ENCODE results near the gene AGBL4.
"Not testable (repeated sequence)": the region's sequence is repeated elsewhere in the genome, so short reads cannot be mapped to it uniquely, and the experiment has no call there.

The AGBL4 gene

GRCh38 chr1:49416758-49417157 is 607.0 kb downstream of the AGBL4 start:
- no peak for DNase-seq

DNA sequence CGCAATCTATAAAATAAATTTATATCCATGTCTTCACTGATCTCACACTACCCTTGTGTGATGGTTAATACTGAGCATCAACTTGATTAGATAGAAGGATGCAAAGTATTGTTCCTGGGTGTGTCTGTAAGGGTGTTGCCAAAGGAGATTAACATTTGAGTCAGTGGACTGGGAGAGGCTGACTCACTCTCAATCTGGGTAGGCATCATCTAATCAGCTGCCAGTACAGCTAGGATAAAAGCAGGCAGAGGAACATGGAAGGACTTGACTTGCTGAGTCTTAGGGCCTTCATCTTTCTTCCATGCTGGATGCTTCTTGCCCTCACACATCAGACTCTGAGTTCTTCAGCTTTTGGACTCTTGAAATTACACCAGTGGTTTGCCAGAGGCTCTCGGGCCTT is 615.4 kb downstream of the AGBL4 start:
- no peak for DNase-seq

DNA sequence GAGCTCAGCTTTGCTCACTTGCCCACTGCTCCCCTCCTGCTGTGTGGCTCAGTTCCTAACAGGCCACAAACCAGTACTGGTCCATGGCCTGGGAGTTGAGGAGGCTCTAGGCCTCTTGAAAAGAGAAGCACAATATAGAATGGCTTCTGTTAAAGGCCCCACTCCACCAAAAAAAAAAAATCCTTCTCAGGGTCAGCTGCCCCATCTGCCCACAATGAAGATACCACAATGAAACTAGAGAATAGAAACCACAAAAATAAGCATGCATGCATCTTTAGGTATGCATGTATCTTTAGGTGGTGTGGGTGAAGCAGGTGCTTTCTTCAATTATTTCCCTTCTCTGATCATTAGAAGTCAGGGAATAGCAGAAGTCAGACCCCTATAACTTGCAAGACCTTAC is 626.7 kb downstream of the AGBL4 start:
- no peak for DNase-seq

DNA sequence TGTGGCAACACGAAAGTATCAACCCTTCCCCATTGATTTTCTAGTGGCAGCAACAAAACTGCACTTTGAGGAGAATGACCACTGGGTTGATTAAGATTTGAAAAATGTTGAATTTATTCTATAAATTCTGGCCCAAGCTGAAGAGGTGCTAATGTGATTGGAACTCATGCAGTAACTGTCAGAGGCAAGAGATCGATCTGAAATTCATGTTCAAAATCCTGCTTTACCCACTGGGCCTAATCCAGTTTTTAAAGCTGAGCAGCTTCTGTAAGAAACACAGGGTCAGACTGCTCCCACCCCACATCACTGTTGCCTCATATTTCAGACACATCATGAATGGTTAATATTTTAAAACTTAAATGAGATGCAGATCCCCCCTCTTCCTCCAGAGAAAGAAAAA is 629.6 kb downstream of the AGBL4 start:
- no peak for DNase-seq

GRCh38 chr1:49389699-49390098 is 634.1 kb downstream of the AGBL4 start:
- DNase-seq = no peak

DNA sequence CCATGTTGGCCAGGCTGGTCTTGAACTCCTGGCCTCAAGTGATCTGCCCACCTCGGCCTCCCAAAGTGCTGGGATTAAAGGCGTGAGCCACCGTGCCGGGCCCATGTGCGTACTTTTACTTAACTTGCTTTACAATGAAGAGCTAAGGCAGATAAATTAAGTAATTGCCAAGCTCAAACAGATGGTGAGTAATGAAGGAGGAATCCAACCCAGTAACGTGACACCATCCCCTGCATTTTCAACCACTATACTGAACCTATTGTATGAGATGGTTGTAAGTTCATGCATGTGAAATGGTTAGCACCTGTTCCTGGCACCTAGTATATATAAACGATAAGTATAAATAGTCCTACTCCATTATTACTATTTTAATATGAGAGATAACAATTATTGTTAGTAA is 659.1 kb downstream of the AGBL4 start:
- no peak for DNase-seq

GRCh38 chr1:49363628-49364027 is 660.1 kb downstream of the AGBL4 start:
- DNase-seq = no peak

GRCh38 chr1:49358036-49358435 is 665.7 kb downstream of the AGBL4 start:
- no peak for DNase-seq

GRCh38 chr1:49356594-49356993 is 667.2 kb downstream of the AGBL4 start:
- no peak for DNase-seq

DNA sequence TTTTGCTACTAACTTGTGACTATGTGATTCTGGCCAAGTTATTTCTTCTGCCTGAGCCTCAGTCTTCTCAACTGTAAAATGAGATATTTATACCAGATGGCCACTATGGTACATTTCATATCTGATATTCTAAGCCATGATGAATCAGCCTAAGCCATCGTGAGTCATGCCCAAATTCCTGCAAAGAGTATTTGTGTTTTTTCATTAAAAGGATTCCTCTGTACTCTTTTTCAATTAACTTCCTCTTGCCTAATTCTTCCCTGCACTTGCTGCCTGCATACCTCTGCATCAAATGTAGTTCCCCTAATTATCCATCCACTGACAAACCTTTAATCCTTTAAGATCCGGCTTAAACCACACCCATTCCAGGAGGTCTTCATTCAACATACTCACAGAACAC is 672.0 kb downstream of the AGBL4 start:
- DNase-seq = no peak

DNA sequence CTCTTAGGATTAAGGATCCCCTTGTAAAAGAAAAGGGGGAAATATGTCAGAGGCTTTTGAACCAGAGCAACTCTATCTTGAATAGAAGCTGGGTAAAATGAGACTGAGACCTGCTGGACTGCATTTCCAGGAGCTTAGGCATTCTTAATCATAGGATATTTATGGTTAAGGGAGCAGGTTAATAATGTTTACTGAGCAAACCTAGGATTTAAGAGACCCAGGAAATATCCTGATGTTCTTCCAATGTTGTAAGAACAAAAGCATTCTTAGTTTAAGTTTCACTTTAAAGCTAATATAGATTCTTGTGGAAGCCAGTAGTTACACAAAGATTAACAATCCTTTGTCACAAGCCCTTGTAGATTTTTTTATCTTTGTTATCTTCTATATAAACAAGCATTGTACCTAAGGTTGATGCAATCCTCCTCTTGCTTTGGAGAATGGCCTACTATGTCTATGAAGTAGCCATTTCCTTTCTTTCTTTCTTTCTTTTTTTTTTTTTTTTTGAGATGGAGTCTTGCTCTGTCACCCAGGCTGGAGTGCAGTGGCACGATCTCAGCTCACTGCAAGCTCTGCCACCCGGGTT is 676.9 kb downstream of the AGBL4 start:
- no peak for DNase-seq

- DNase-seq = no peak
Measured at GRCh38 chr1:49340576-49340975, 683.2 kb downstream of the AGBL4 start.

DNA sequence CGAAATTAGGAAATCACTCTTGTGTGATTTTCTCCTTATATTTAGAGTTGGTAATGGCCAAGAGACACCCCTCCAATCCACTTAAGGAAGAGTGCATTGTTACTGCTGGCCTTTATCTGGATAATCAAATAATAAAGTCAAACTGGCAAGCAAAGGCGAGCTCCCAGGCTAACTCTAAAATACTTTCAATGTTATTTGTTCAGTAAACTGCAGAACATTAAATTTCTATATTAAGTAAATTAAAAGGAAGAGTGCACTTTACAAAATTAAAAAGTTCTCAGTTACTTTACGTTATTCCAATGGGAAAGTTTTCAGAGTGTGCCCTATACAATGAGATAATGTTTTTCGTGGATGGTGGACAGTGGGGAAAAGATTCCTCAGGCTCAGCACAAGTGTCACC is 684.7 kb downstream of the AGBL4 start:
- DNase-seq = no peak

DNA sequence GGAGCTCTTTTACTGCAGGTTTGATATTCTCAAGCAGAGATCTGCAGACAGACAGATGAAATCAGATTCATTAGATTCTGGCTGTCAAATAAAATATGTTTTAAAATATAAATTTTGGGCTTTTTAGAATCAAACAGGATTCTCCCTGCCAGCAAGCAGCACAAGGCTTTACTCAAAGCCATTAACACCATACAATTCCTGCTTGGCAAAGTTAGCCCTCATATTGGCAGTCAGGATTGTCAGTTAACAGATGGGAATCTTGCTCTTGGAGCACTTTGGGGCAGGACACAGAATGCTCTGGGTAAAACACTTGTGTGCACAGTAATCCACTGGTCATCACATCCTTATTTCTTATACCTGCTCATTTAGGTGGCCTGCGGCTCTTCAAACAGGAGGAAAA is 686.5 kb downstream of the AGBL4 start:
- no peak for DNase-seq

GRCh38 chr1:49333906-49334305 is 689.8 kb downstream of the AGBL4 start:
- no peak for DNase-seq

DNA sequence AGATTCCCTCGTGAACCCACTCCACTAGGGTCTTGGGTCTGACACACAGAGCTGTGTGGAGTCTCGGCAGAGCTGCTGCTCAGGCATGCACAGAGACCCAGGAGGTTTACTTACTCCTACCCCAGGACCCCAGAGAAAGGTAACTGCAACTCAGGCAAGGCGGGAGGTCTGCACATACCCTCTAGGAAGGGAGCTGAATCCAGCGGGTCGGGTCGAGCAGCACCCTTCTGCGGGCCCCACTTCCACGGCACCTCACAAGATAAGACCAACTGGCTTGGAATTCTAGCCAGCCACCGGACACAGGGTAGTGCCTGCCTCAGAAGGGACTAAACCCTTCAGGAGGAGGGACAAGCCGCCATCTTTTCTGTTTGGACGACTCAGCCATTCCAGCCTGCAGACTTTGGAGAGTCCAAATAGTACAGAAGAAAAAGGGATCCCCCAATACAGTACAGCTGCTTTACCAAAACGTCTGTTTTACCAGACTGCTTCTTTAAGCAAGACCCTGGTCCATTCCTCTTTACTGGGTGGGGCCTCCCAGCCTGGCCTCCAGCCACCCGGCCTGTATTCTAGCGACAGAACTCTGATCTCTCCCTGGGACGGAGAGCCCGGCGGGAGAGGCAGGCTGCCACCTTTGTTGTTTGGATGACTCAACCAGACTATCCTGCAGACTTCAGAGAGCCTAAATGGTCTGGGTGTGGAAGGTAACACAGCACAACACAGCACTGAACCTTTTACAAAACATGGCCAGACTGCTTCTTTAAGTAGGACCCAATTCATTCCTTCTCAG is 692.5 kb downstream of the AGBL4 start:
- DNase-seq = no peak

- no peak for DNase-seq
Measured at GRCh38 chr1:49323925-49324540, 699.7 kb downstream of the AGBL4 start.

DNA sequence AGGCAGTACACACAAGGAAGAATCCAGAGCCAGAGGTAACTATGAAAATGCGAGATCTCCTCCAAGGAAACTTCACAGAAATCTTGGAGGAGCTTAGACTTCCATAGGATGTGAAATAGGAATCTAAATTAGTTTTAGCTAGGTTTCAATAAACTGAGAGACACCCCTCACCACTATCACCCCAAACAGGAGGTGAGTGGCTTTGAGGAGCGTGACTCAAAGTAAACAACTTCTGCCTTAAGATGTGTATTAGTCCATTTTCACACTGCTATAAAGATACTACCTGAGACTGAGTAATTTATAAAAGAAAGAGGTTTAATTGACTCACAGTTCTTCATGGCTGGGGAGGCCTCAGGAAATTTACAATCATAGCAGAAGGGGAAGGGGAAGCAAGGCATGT is 703.3 kb downstream of the AGBL4 start:
- DNase-seq = not testable (repeated sequence)

DNA sequence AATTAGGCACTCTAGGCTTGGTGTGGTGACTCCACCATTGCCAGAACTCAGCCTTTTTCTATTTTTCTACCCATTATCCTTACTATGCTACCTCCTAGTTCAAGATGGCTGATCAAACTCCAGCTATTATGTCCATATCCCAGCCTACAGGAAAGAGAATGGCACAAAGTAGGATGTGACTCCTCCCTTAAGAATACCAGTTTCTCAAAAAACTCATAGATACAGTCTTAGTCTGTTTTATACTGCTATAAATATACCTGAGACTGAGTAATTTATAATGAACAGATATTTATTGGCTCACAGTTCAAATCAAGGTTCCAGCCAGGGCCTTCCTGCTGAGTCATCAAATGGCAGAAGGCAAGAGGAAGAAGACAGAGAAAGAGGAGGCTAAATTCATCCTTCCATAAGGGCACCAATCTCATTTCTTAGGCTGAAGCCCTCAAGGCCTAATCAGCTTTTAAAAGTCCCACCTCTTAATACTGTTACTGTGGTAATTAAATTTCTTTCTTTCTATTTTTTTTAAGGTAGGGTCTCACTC is 704.3 kb downstream of the AGBL4 start:
- DNase-seq = no peak

GRCh38 chr1:49318218-49318617 is 705.5 kb downstream of the AGBL4 start:
- no peak for DNase-seq

DNA sequence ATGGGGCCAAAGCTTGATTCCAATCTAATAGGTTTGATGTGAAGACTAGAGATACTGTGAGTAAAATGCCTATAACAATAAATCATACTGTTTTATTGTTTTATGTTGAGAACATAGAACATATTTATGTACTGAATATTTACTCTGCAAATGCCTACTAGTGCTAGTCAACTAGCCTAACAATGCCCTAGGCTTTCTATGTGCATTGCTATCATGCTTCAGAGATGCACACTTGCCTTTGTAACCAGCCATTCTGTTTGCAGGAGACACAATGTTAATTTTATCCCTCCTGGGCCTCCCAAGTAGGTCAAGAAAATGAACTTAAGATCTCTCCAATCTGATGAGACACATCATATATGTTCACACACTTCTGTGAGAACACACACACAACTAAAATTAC is 716.3 kb downstream of the AGBL4 start:
- DNase-seq = no peak

- DNase-seq = no peak
Measured at GRCh38 chr1:49306507-49307070, 717.2 kb downstream of the AGBL4 start.

- not testable (repeated sequence) for DNase-seq
Measured at GRCh38 chr1:49302400-49302799, 721.4 kb downstream of the AGBL4 start.

GRCh38 chr1:49298304-49298703 is 725.5 kb downstream of the AGBL4 start:
- DNase-seq = no peak

Measured in stimulated activated CD4-positive, alpha-beta T cell treated with anti-CD3 and anti-CD28 coated beads, Interleukin-4, amount 100 ng/mL, for 4 hours (primary cell).